Caco-2 (cell line): ENCODE results near the gene PTPN14. TPM values are rescaled to one million over a fixed set of nuclear protein-coding genes. Genes with fewer than 3 reads are reported as not detected.

Experiments used
- BruUV-seq: library from RNA; stranded (reverse); fragments of 400-500 nt; replicated peaks from 2 replicates; lab custom pipeline; 2021; lab: Mats Ljungman, UMichigan
- CTCF ChIA-PET: fragments of 300-600 bp; sonication (Branson Sonifier 250); formaldehyde crosslinking; loops from one replicate; lab custom pipeline; 2022; ENCODE audit warnings: antibody characterized with exemption; lab: Charles Lee
- POLR2A ChIA-PET: fragments of 300-600 bp; sonication (Branson Sonifier 250); formaldehyde crosslinking; loops from one replicate; lab custom pipeline; 2022; ENCODE audit warnings: antibody characterized with exemption; lab: Charles Lee
- DNase-seq, 2 experiments: peaks; one replicate each; pipeline versions ENCODE4 v3.0.0 to v3.0.0-alpha.2; 2020 to 2022
- H3K27me3 ChIP-seq: replicated peaks from 2 replicates; pipeline ENCODE4 v1.6.0; 2011; ENCODE audit warnings: low read length; ENCODE audit not compliant: control insufficient read depth, insufficient read depth
- H3K36me3 ChIP-seq: 2 replicates; pipeline ENCODE4 v1.5.1; 2011; ENCODE audit warnings: low read length; ENCODE audit not compliant: control insufficient read depth, insufficient read depth
- H3K4me1 ChIP-seq: fragments of 250-450 bp; sonication (Bioruptor Pico); 2 replicates; pipeline ENCODE4 v1.5.1; 2020; ENCODE audit warnings: mild to moderate bottlenecking
- H3K4me3 ChIP-seq: 2 replicates; pipeline ENCODE4 v1.5.1; 2011; ENCODE audit warnings: low read depth, mild to moderate bottlenecking, control low read depth, low read length
- H3K9me3 ChIP-seq: fragments of 250-450 bp; sonication (Bioruptor Pico); 2 replicates; pipeline ENCODE4 v1.5.1; 2020; ENCODE audit warnings: mild to moderate bottlenecking, moderate library complexity
- H3K27ac Mint-ChIP-seq: one replicate; pipeline ENCODE4 v1.8.0; 2022; ENCODE audit warnings: mixed read lengths; ENCODE audit not compliant: unreplicated experiment
- H3K27me3 Mint-ChIP-seq: one replicate; pipeline ENCODE4 v1.8.0; 2022; ENCODE audit warnings: mixed read lengths; ENCODE audit not compliant: insufficient read depth, unreplicated experiment
- H3K36me3 Mint-ChIP-seq: one replicate; pipeline ENCODE4 v1.8.0; 2022; ENCODE audit warnings: mild to moderate bottlenecking, mixed read lengths; ENCODE audit not compliant: insufficient read depth, unreplicated experiment
- H3K4me1 Mint-ChIP-seq: one replicate; pipeline ENCODE4 v1.8.0; 2022; ENCODE audit warnings: low read depth, mixed read lengths; ENCODE audit not compliant: unreplicated experiment
- H3K4me3 Mint-ChIP-seq: one replicate; pipeline ENCODE4 v1.8.0; 2022; ENCODE audit warnings: mild to moderate bottlenecking, moderate library complexity, mixed read lengths; ENCODE audit not compliant: unreplicated experiment
- H3K9me3 Mint-ChIP-seq: one replicate; pipeline ENCODE4 v1.8.0; 2022; ENCODE audit warnings: mixed read lengths; ENCODE audit not compliant: unreplicated experiment
- intact Hi-C: fragments of 100-400 bp; cut with micrococcal nuclease; formaldehyde crosslinking; loops from one replicate; pipeline ENCODE4 v1.10.0; 2022; ENCODE audit not compliant: unreplicated experiment
- total RNA-seq: library from RNA; stranded (reverse); gene quantifications from 2 replicates; pipeline ENCODE4 v1.2.3, GENCODE V29; 2022
- TF ChIP-seq, protein P1 (sequence below), 2 experiments: fragments of 200-600 bp in 1 of 2; IDR thresholded peaks; 1 replicate in 1 of 2; 2 replicates in 1 of 2; pipeline versions ENCODE4 v1.5.1 to v1.8.0; 2011 to 2022; ENCODE audit warnings: antibody characterized with exemption in 1 of 2, control low read depth in 1 of 2, inconsistent platforms in 1 of 2, low read depth in 1 of 2, low read length in 1 of 2, mild to moderate bottlenecking in 1 of 2, moderate library complexity in 1 of 2; ENCODE audit not compliant: insufficient read depth in 1 of 2, severe bottlenecking in 1 of 2, unreplicated experiment in 1 of 2

Gene PTPN14
- total RNA-seq, 1 experiment from 2014 or later, result 103 TPM

DNA sequence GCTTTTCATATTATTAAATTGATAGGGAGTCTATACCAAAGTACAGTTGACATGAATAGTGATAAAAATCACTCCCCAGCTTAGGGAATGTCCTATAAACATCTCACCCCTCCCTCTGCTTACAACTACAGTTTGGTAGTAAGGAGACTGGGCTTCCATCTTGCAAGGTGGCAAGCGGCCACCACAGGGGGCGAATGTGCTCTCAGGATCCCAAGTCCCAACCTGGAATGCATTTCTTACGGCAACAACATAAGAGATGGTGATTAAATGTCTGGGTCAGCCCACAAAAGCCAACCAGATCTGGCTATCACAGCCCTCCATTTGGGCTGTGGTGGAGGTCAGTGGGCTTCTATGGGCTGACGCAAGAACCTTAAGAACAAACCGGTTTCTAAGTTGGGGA is 202.4 kb downstream of the PTPN14 start:
- Histone ChIP-seq H3K36me3 (0 out of 2 replicates have a peak, but pooled peaks cover 2% of the 10 kb centered on the region), H3K4me1 (peaks cover 46% of the 10 kb centered on the region), H3K27me3 (no peaks in the 10 kb centered on the region), H3K4me3 (no peak overlapping the region), H3K9me3 (no peaks in the 10 kb centered on the region)
- no TSS peak for BruUV-seq
- Mint-ChIP-seq H3K27me3 (no peaks in the 10 kb centered on the region), H3K4me1 (peaks cover 37% of the 10 kb centered on the region), H3K9me3 (peaks cover 15% of the 10 kb centered on the region), H3K4me3 (peak overlapping the region; percentile 70), H3K27ac (peak overlapping the region; percentile 97), H3K36me3 (peaks cover 88% of the 10 kb centered on the region)
- TF ChIP-seq, protein P1, sequence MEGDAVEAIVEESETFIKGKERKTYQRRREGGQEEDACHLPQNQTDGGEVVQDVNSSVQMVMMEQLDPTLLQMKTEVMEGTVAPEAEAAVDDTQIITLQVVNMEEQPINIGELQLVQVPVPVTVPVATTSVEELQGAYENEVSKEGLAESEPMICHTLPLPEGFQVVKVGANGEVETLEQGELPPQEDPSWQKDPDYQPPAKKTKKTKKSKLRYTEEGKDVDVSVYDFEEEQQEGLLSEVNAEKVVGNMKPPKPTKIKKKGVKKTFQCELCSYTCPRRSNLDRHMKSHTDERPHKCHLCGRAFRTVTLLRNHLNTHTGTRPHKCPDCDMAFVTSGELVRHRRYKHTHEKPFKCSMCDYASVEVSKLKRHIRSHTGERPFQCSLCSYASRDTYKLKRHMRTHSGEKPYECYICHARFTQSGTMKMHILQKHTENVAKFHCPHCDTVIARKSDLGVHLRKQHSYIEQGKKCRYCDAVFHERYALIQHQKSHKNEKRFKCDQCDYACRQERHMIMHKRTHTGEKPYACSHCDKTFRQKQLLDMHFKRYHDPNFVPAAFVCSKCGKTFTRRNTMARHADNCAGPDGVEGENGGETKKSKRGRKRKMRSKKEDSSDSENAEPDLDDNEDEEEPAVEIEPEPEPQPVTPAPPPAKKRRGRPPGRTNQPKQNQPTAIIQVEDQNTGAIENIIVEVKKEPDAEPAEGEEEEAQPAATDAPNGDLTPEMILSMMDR (IDR thresholded peaks at IDR 0.05; ENCODE audit: insufficient read depth in 1 of 2, low read depth in 1 of 2, low read length in 1 of 2, severe bottlenecking in 1 of 2, unreplicated experiment in 1 of 2), result peak in 1 of 2 experiments; percentile 17
- intact Hi-C loops, result loop anchor here (1.0 kb wide), 2 partner anchors 65 to 203 kb away; no protein-coding TSS in a partner anchor
- DNase-seq, result peak in 1 of 2 experiments; percentile 42
- CTCF ChIA-PET, result interaction anchor here (1.9 to 2.5 kb wide), 3 partner anchors 11 to 20 kb away, joined by 5 to 33 read pairs (median 9); no protein-coding TSS in a partner anchor
- POLR2A ChIA-PET, result interaction anchor here (0.6 to 1.8 kb wide), 5 partner anchors 22 to 361 kb away, joined by 3 to 19 read pairs (median 4); partner anchors contain the start of genes PROX1 and PTPN14

DNA sequence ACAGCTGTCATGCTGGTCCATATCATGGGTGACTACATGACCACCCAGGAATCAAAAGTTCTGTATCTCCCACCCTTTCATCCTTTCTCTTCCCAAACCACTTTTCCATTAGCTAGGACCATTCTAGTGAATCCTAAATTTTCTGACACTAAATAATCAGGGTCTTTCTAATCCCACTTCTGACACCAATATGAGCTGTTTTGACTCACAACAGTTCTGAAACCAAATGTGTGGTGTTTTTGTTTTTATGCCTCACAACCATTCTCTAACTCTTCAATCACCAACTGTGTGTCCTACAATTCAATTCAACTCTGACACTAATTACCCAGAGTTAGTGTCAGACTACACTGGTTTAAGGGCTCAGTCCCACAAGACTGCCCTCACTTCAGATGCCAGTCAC is 206.5 kb downstream of the PTPN14 start:
- Histone ChIP-seq H3K4me1 (peaks cover 27% of the 10 kb centered on the region), H3K9me3 (no peaks in the 10 kb centered on the region), H3K4me3 (no peak overlapping the region), H3K36me3 (no peaks in the 10 kb centered on the region; the same call in 1 of the 2 replicates), H3K27me3 (no peaks in the 10 kb centered on the region)
- H3K27me3 Mint-ChIP-seq, result no peaks in the 10 kb centered on the region
- H3K4me3 Mint-ChIP-seq, result peak overlapping the region; percentile 11
- intact Hi-C loops, result no loop called here
- H3K9me3 Mint-ChIP-seq, result peaks cover 30% of the 10 kb centered on the region
- H3K36me3 Mint-ChIP-seq, result peaks cover 92% of the 10 kb centered on the region
- DNase-seq, result no peak
- ChIA-PET CTCF (interaction anchor here (0.6 to 2.4 kb wide), 2 partner anchors 13 to 131 kb away, joined by 3 to 8 read pairs; no protein-coding TSS in a partner anchor), POLR2A (no interaction called here)
- peaks cover 49% of the 10 kb centered on the region for H3K4me1 Mint-ChIP-seq
- TF ChIP-seq, protein P1 (IDR thresholded peaks at IDR 0.05; ENCODE audit: insufficient read depth in 1 of 2, low read depth in 1 of 2, low read length in 1 of 2, severe bottlenecking in 1 of 2, unreplicated experiment in 1 of 2), result no peak
- peak overlapping the region; percentile 57 for H3K27ac Mint-ChIP-seq
- BruUV-seq, result no TSS peak

DNA sequence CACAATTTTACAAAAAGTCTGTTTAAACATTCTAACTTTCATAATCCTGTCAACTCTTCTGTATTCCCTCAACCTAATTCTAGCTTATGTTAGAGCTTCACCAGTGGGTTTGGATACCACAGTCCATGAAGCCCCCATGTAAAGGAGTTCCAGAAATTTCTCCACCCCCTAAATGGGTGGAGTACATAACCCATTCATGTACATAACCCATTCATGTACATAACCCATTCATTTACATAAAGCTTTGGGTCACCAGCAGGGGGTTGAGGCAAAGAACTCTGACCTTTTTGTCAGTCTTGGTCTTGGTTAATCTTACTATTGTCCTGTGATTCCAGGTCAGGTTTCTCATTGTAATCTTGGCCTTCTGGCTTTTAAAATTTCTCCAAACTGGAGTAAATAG is 208.9 kb downstream of the PTPN14 start:
- POLR2A ChIA-PET, result no interaction called here

More for the DNA sequence above, 208.9 kb downstream of the PTPN14 start:
- no TSS peak for BruUV-seq
- Mint-ChIP-seq H3K36me3 (peaks cover 95% of the 10 kb centered on the region), H3K9me3 (peaks cover 30% of the 10 kb centered on the region), H3K4me3 (no peak overlapping the region), H3K27ac (peak overlapping the region; percentile 48), H3K4me1 (peaks cover 32% of the 10 kb centered on the region), H3K27me3 (no peaks in the 10 kb centered on the region)
- Histone ChIP-seq H3K36me3 (no peaks in the 10 kb centered on the region; the same call in 1 of the 2 replicates), H3K4me1 (0 out of 2 replicates have a peak, but pooled peaks cover 4% of the 10 kb centered on the region), H3K27me3 (no peaks in the 10 kb centered on the region), H3K4me3 (no peak overlapping the region), H3K9me3 (no peaks in the 10 kb centered on the region)
- TF ChIP-seq, protein P1 (IDR thresholded peaks at IDR 0.05; ENCODE audit: insufficient read depth in 1 of 2, low read depth in 1 of 2, low read length in 1 of 2, severe bottlenecking in 1 of 2, unreplicated experiment in 1 of 2), result peak in 1 of 2 experiments; percentile 16
- CTCF ChIA-PET, result no interaction called here
- intact Hi-C loops, result no loop called here
- DNase-seq, result peak in 1 of 2 experiments; percentile 32
